Mononuclear cell (primary cell): ENCODE measurements around the gene GRAMD4. TPM values are rescaled to one million over a fixed set of nuclear protein-coding genes. Genes with fewer than 3 reads are reported as not detected.
A peak's percentile ranks its signal among the peaks of the same experiment; 100 is the strongest.

Experiments
- H3K27me3 ChIP-seq: 2 replicates; pipeline ENCODE4 v1.6.0; 2011; ENCODE audit warnings: low read length, control low read depth; ENCODE audit not compliant: insufficient read depth
- H3K4me1 ChIP-seq: 2 replicates; pipeline ENCODE4 v1.5.1; 2011; ENCODE audit warnings: mild to moderate bottlenecking, low read length, control low read depth; ENCODE audit not compliant: insufficient read depth
- H3K4me3 ChIP-seq: 2 replicates; pipeline ENCODE4 v1.5.1; 2011; ENCODE audit warnings: mild to moderate bottlenecking, low read length, moderate library complexity
- H3K9me3 ChIP-seq: 2 replicates; pipeline ENCODE4 v1.5.1; 2011; ENCODE audit warnings: low read depth, mild to moderate bottlenecking, control low read depth, low read length
- total RNA-seq: library from RNA; depleted of rRNA; stranded (reverse); fragments of >200 nt; gene quantifications from one replicate; pipeline ENCODE4 v1.2.3, GENCODE V29; 2012

The GRAMD4 gene
- total RNA-seq, 1 donor: 11.9 TPM

DNA sequence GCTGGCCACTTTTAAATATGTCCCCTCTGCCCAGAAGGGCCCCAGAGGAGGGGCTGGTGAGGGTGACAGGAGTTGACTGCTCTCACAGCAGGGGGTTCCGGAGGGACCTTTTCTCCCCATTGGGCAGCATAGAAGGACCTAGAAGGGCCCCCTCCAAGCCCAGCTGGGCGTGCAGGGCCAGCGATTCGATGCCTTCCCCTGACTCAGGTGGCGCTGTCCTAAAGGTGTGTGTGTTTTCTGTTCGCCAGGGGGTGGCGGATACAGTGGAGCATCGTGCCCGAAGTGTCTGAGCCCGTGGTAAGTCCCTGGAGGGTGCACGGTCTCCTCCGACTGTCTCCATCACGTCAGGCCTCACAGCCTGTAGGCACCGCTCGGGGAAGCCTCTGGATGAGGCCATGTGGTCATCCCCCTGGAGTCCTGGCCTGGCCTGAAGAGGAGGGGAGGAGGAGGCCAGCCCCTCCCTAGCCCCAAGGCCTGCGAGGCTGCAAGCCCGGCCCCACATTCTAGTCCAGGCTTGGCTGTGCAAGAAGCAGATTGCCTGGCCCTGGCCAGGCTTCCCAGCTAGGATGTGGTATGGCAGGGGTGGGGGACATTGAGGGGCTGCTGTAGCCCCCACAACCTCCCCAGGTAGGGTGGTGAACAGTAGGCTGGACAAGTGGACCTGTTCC lies 46.5 kb downstream of the GRAMD4 start:
- Histone ChIP-seq H3K9me3 (no peaks in the 10 kb centered on the region), H3K27me3 (no peaks in the 10 kb centered on the region), H3K4me1 (no peaks in the 10 kb centered on the region), H3K4me3 (no peak overlapping the region)

DNA sequence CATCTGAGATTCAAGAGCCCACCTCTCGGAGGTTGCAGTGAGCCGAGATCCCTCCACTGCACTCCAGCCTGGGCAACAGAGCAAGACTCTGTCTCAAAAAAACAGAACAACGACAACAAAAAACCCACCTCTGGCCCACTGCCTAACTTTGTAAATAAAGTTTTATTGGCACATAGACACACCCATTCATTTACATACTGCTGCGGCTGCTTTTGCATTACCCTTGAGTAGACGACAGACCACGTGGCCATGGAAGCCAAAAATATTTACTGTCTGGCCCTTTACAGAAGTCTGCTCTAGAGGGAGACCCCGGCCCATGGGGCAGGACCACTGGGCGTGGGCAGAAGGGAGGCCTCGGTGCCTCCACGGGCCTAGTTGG lies 47.0 kb downstream of the GRAMD4 start:
- no peaks in the 10 kb centered on the region for H3K9me3 ChIP-seq
- H3K4me1 ChIP-seq: no peaks in the 10 kb centered on the region
- no peaks in the 10 kb centered on the region for H3K27me3 ChIP-seq
- H3K4me3 ChIP-seq: no peak overlapping the region

DNA sequence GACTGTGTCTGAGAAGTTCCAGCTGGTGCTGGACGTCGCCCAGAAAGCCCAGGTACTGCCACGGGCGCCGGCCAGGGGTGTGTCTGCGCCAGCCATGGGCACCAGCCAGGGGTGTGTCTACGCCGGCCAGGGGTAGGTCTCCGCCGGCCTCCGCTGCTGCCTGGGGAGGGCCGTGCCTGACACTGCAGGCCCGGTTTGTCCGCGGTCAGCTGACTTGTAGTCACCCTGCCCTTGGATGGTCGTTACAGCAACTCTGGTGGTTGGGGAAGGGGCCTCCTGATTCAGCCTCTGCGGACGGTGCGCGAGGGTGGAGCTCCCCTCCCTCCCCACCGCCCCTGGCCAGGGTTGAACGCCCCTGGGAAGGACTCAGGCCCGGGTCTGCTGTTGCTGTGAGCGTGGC lies 47.9 kb downstream of the GRAMD4 start:
- peaks cover 2% of the 10 kb centered on the region for H3K4me1 ChIP-seq
- H3K4me3 ChIP-seq: no peak overlapping the region
- H3K9me3 ChIP-seq: no peaks in the 10 kb centered on the region
- no peaks in the 10 kb centered on the region for H3K27me3 ChIP-seq

DNA sequence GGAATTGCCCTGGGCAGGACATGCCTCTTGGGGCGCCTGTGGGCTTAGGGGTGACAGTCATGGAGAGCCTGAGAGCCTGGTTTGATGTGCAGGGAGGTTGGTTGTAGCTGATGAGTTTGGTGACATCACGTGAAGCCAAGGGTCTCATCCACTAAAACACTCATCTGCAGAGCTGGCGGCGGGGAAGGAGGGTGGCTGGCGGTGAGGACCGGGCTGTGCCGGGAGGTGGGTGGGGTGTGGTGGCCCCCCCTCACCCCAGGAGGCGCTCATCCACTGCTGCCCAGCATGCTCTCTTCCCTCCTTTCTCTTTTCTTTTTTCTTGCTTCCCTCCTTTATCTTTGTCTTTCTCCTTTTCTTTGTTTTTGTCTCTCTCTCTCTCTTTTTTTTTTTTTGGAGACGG lies 49.0 kb downstream of the GRAMD4 start:
- H3K9me3 ChIP-seq: no peaks in the 10 kb centered on the region
- peaks cover 13% of the 10 kb centered on the region for H3K4me1 ChIP-seq
- no peak overlapping the region for H3K4me3 ChIP-seq
- no peaks in the 10 kb centered on the region for H3K27me3 ChIP-seq

DNA sequence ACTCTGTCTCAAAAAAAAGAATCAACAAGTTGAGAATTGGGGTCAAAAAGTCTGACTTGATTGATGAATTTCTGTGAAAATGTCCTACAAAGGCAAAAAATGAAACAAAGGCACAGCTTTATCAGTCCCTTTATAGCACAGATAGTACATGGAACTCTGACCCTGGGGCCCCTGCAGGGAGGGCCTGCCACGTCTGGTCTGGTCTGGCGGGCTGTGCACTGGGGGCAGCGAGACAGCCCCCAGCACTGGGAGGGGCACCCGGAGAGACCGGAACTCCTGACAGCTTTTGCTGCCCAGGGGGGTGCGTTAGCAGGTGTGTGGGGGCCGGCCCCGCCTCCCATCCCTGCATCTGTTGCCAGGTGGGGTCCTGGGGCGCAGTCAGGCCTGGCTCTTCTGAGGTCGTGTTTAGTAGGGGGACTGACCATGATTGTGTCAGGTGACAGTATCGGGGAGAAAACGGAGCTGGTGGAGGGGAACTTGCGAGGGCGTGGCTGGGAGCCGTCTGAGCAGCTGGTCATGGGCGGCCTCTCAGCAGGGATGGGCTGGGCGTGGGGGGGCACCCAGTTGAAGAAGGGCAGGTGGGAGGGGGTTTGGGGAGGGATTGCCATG lies 51.7 kb downstream of the GRAMD4 start:
- H3K27me3 ChIP-seq: no peaks in the 10 kb centered on the region

DNA sequence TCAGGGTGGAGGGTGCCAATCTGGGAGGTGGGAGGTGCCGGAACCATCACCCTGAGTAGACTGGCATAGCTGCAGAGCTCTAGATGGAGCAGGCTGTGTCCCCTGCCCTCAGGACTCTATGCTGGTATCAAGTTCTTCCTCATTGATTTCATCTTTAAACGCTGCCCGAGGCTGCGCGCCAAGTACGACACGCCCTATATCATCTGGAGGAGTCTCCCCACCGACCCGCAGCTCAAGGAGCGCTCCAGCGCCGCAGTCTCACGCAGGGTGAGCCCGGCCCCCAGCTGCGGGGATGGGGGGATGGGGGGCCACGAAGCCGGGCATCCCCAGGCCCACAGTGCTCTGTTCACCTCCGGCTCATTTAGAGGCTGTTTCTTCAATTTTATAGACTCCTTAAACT lies 52.5 kb downstream of the GRAMD4 start:
- Histone ChIP-seq H3K4me3 (no peak overlapping the region), H3K4me1 (peaks cover 25% of the 10 kb centered on the region), H3K27me3 (no peaks in the 10 kb centered on the region), H3K9me3 (no peaks in the 10 kb centered on the region)

More for the DNA sequence above, 51.7 kb downstream of the GRAMD4 start:
- H3K4me1 ChIP-seq: peaks cover 25% of the 10 kb centered on the region
- no peaks in the 10 kb centered on the region for H3K9me3 ChIP-seq
- H3K4me3 ChIP-seq: no peak overlapping the region

DNA sequence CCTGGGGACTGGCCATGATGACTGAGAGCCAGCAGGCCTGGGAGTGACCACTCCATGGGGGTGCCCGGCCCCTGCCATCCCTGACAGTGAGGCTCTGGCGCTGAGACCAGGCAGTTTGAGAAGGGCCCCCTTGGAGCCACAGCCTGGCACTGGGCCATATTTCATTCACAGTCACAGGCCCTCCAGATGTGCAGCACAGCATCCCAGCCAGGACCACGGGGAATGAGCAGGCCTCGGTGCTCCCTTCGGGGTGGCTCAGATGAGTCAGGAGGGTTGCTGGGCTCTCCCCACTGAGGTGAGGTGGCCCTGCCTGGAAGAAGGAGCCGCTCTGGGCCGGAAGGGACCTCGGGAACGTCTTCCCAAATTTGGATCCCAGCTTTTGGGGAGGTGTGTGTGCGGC lies 53.0 kb downstream of the GRAMD4 start:
- Histone ChIP-seq H3K9me3 (no peaks in the 10 kb centered on the region), H3K27me3 (no peaks in the 10 kb centered on the region), H3K4me1 (peaks cover 25% of the 10 kb centered on the region), H3K4me3 (no peak overlapping the region)

DNA sequence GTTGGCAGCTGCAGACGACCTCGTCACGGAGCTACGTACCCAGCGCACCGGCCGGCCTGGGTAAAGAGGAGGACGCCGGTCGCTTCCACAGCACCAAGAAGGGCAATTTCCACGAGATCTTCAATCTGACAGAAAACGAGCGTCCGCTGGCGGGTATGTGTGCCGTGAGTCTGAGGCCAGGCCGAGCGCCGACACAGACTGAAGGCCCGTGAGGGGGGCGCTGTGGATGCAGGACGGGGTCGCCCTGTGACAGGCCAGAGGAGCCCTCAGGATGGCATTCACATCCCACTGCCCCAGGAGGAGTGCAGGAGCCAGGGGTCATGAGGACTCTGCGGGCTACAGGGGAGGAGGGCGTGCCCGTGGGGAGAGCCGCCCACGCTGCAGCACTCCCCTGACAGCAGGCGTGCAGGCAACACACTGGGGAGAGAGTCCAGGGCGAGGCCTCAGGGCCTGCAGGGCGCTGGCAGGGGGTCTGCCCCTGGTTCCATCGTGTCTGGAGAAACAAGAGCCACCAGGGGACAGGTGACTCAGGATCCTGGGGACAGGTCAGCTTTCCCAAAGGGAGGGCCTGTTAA lies 53.6 kb downstream of the GRAMD4 start:
- Histone ChIP-seq H3K9me3 (no peaks in the 10 kb centered on the region), H3K4me1 (peaks cover 25% of the 10 kb centered on the region), H3K27me3 (no peaks in the 10 kb centered on the region), H3K4me3 (peak overlapping the region; percentile 13)

DNA sequence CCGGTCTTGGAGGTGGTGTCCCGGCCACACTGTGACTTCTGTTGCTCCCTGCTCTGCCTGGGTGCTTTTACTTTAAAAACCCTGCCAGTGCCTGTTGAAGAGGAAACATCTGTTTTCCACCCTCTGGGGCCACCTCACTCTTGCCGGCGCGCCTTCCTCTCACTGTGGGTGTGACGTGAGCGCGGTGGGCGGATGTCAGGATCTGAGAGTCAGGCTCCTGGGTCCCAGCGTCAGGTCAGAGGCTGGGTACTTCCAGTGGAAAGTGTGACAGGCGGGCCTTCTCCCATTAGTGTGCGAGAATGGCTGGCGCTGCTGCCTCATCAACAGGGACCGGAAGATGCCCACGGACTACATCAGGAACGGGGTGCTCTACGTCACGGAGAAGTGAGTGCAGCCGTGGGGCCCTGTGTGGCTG lies 54.2 kb downstream of the GRAMD4 start:
- H3K27me3 ChIP-seq: no peaks in the 10 kb centered on the region
- H3K4me1 ChIP-seq: peaks cover 25% of the 10 kb centered on the region
- H3K9me3 ChIP-seq: no peaks in the 10 kb centered on the region
- H3K4me3 ChIP-seq: peak overlapping the region; percentile 13

DNA sequence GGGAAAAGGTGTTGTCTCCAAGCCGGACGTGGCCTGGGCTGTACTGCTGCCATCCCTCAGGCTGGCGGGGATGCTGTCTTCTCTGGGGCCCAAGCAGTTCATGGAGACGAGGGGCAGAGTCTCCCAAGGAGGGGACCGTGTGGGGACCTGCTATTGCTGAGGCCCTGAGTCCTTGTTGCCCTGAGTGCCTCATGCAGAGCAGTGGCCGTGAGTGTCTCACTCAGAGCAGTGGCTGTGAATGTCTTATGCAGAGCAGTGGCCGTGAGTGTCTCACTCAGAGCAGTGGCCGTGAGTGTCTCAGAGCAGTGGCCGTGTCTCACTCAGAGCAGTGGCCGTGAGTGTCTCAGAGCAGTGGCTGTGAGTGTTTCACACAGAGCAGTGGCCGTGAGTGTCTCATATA lies 54.7 kb downstream of the GRAMD4 start:
- Histone ChIP-seq H3K27me3 (no peaks in the 10 kb centered on the region), H3K9me3 (no peaks in the 10 kb centered on the region), H3K4me3 (peak overlapping the region; percentile 13), H3K4me1 (peaks cover 25% of the 10 kb centered on the region)

DNA sequence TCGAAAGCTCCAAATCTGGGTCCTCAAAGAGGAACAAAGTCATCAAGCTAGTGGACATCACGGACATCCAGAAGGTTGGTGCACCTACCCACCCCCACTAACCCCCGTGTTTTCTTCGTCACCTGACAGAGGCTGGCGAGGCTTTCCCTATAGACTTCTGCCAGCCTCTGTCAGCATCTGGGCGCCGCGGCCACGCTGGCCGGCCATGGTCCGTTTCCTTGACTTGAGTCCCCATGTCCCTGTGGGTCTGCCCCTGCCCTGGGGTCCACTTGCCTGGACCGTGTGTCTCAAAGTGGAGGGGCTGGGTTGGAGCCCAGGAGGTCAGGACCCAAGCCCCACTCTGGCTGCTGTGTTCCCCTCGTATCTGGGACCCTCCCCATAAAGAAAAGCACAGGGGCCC lies 55.3 kb downstream of the GRAMD4 start:
- H3K27me3 ChIP-seq: no peaks in the 10 kb centered on the region
- H3K9me3 ChIP-seq: no peaks in the 10 kb centered on the region
- H3K4me3 ChIP-seq: no peak overlapping the region
- H3K4me1 ChIP-seq: peaks cover 25% of the 10 kb centered on the region

DNA sequence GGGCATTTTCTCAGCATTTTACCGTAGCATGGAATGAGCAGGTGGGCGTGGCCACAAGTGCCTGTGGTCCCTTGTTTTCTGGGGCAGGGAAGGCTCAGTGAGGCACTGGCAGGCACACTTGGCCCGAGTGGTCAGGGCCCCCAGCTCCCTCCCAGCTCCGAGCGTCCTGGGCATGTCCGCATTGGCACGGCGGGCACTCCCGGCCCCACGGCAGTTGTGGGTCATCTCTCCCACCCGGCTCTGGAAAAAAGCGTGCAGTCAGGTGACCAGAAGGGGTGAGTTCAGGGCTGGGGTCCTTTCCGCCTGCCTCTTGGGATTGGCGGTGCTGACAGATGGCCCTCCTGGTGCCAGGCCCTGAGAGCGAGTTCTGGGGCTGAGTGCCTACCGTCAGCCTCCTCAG lies 55.8 kb downstream of the GRAMD4 start:
- Histone ChIP-seq H3K27me3 (no peaks in the 10 kb centered on the region), H3K9me3 (no peaks in the 10 kb centered on the region), H3K4me3 (no peak overlapping the region), H3K4me1 (peaks cover 25% of the 10 kb centered on the region)

DNA sequence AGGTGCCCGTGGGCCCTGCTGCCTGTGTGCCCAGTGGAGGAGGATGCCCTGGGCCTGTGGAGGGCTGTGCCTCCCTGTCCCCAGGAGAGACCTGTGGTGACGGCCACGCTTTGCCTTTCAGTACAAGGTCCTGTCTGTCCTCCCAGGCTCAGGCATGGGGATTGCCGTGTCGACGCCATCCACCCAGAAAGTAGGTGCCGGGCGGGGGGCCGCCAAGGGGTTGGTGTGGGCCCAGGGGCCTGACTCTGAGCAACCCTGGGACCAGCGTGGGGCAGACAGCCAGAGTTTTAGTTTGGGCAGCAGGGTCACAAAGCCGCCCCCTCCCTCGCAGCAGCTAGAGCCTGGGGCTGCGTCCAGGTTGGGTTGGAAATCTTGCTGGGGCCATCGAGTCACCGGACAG lies 56.3 kb downstream of the GRAMD4 start:
- H3K27me3 ChIP-seq: no peaks in the 10 kb centered on the region
- H3K4me3 ChIP-seq: no peak overlapping the region
- H3K4me1 ChIP-seq: peaks cover 25% of the 10 kb centered on the region
- no peaks in the 10 kb centered on the region for H3K9me3 ChIP-seq

DNA sequence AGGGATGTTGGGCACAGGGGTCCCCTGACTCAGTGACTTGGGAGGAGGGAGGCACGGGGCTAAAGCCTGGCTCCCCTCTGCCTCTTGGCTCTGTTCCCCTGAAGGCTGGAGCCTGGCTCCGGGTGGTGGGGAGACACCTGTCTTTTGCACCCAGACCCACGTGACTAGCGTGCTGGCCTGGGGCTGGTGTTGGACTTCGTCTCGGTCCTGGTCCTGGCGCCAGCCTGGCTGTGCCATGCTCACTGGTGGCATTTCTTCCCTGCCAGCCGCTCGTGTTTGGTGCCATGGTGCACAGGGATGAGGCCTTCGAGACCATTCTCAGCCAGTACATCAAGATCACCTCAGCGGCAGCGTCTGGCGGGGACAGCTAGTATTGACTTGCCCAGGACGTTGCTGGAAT lies 56.7 kb downstream of the GRAMD4 start:
- Histone ChIP-seq H3K9me3 (no peaks in the 10 kb centered on the region), H3K27me3 (no peaks in the 10 kb centered on the region), H3K4me1 (peaks cover 25% of the 10 kb centered on the region), H3K4me3 (no peak overlapping the region)

DNA sequence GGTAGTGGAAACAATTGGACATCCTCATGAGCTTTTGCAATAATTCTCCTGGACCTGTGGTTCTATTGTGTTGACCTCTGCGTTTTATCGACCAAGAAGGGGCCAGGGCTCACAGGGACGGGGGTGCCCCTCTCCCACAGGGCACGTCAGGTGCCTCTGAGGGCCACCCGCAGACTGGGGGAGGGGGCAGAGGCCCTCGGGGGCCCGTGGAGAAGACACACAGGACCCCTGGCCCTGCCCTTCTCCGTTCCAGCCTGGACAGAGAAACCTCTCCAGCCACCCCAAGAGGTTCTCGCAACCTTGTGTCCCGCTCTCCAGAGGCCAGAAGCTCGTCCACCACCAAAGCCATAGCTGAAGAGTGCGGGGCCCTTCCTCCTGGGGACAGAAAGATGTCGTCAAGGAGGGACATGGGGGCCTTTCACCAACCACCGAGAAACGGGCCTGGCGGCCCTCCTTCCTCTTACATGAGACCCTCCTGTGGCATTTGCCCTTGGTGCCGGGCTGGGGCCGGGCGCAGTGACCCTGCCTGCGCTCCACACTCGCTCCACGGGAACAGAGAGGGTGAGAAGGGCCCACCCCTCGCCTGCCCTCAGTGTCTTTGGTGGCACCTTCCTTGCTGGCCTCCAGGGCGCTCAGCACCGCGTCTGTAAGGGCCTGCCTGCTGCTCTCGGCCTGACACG lies 57.3 kb downstream of the GRAMD4 start:
- H3K4me3 ChIP-seq: no peak overlapping the region
- no peaks in the 10 kb centered on the region for H3K27me3 ChIP-seq
- H3K9me3 ChIP-seq: no peaks in the 10 kb centered on the region
- H3K4me1 ChIP-seq: peaks cover 25% of the 10 kb centered on the region
